MCF 10A (cell line): Measurements from ENCODE around the gene TNNT2. TPM values are rescaled to one million over a fixed set of nuclear protein-coding genes. Genes with fewer than 3 reads are reported as not detected.

Source experiments
- BruUV-seq: library from RNA; stranded (reverse); fragments of 400-500 nt; replicated peaks from 2 replicates; lab custom pipeline; 2021; lab: Mats Ljungman, UMichigan
- CTCF ChIA-PET: fragments of 300-600 bp; sonication (Branson Sonifier 250); formaldehyde crosslinking; extraction: SDS; loops from one replicate; lab custom pipeline; 2021; ENCODE audit warnings: antibody characterized with exemption, inconsistent platforms; lab: Yijun Ruan, JAX
- POLR2A ChIA-PET: fragments of 300-600, 350-650 bp; sonication (Branson Sonifier 250); formaldehyde crosslinking; extraction: SDS; loops from one replicate; lab custom pipeline; 2020; ENCODE audit warnings: antibody characterized with exemption, inconsistent platforms; lab: Yijun Ruan, JAX
- DNase-seq: peaks from one replicate; pipeline ENCODE4 v3.0.0-alpha.2; 2018; ENCODE audit not compliant: unreplicated experiment
- H3K27ac Mint-ChIP-seq: one replicate; pipeline ENCODE4 v1.8.0; 2022; ENCODE audit warnings: mild to moderate bottlenecking, low read depth, mixed read lengths; ENCODE audit not compliant: unreplicated experiment
- H3K27me3 Mint-ChIP-seq: one replicate; pipeline ENCODE4 v1.8.0; 2022; ENCODE audit warnings: mixed read lengths; ENCODE audit not compliant: insufficient read depth, unreplicated experiment
- H3K36me3 Mint-ChIP-seq: one replicate; pipeline ENCODE4 v1.8.0; 2022; ENCODE audit warnings: mild to moderate bottlenecking, moderate library complexity, mixed read lengths; ENCODE audit not compliant: insufficient read depth, unreplicated experiment
- H3K4me1 Mint-ChIP-seq: one replicate; pipeline ENCODE4 v1.8.0; 2022; ENCODE audit warnings: mixed read lengths; ENCODE audit not compliant: insufficient read depth, unreplicated experiment
- H3K4me3 Mint-ChIP-seq: one replicate; pipeline ENCODE4 v1.8.0; 2022; ENCODE audit warnings: mild to moderate bottlenecking, moderate library complexity, mixed read lengths; ENCODE audit not compliant: unreplicated experiment
- H3K9me3 Mint-ChIP-seq: one replicate; pipeline ENCODE4 v1.8.0; 2022; ENCODE audit warnings: mixed read lengths; ENCODE audit not compliant: unreplicated experiment
- intact Hi-C: fragments of 100-400 bp; cut with micrococcal nuclease; formaldehyde crosslinking; loops from 2 replicates; pipeline ENCODE4 v1.14.1; 2022
- total RNA-seq: library from RNA; stranded (reverse); gene quantifications from 2 replicates; pipeline ENCODE4 v1.2.3, GENCODE V29; 2022
- TF ChIP-seq, protein P1 (sequence below): fragments of 200-600 bp; IDR thresholded peaks from one replicate; pipeline ENCODE4 v1.8.0; 2022; ENCODE audit warnings: antibody characterized with exemption, mild to moderate bottlenecking; ENCODE audit not compliant: unreplicated experiment

TNNT2 gene
- total RNA-seq, 1 experiment from 2014 or later: 0.37 TPM

DNA sequence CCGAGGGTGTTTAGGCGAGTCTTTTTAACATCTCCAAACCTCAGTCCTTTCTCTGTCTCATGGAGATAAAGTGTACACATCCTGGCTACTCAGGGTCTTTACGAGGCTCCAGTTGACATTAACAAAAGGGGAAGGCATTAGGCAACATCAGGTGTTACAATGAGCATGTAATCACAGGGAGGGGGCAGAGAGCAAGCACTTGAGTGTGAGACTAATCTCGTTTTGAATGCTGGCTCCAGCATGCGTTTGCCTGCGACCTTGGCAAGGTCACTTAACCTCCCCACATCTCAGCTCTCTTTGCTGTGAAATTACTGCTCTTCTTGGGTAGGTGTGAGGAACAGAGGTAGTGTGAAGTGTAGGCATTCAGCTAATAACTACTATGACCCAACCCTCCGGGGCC is 3.1 kb downstream of the TNNT2 start:
- H3K4me1 Mint-ChIP-seq: no peaks in the 10 kb centered on the region
- intact Hi-C loops: no loop called here
- DNase-seq: no peak
- TF ChIP-seq, protein P1, sequence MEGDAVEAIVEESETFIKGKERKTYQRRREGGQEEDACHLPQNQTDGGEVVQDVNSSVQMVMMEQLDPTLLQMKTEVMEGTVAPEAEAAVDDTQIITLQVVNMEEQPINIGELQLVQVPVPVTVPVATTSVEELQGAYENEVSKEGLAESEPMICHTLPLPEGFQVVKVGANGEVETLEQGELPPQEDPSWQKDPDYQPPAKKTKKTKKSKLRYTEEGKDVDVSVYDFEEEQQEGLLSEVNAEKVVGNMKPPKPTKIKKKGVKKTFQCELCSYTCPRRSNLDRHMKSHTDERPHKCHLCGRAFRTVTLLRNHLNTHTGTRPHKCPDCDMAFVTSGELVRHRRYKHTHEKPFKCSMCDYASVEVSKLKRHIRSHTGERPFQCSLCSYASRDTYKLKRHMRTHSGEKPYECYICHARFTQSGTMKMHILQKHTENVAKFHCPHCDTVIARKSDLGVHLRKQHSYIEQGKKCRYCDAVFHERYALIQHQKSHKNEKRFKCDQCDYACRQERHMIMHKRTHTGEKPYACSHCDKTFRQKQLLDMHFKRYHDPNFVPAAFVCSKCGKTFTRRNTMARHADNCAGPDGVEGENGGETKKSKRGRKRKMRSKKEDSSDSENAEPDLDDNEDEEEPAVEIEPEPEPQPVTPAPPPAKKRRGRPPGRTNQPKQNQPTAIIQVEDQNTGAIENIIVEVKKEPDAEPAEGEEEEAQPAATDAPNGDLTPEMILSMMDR: no peak
- peaks cover 55% of the 10 kb centered on the region for H3K27me3 Mint-ChIP-seq
- BruUV-seq: no TSS peak
- POLR2A ChIA-PET: no interaction called here
- no peak overlapping the region for H3K4me3 Mint-ChIP-seq
- CTCF ChIA-PET: interaction anchor here (0.6 to 5.1 kb wide), 8 partner anchors 11 to 1544 kb away, joined by 3 to 61 read pairs (median 8); no protein-coding TSS in a partner anchor
- no peaks in the 10 kb centered on the region for H3K9me3 Mint-ChIP-seq
- no peak overlapping the region for H3K27ac Mint-ChIP-seq
- no peaks in the 10 kb centered on the region for H3K36me3 Mint-ChIP-seq

- TF ChIP-seq, protein P1: no peak
- no peak overlapping the region for H3K27ac Mint-ChIP-seq
- H3K27me3 Mint-ChIP-seq: peaks cover 81% of the 10 kb centered on the region
- H3K9me3 Mint-ChIP-seq: no peaks in the 10 kb centered on the region
- CTCF ChIA-PET: interaction anchor here (0.6 to 5.1 kb wide), 10 partner anchors 10 to 403 kb away, joined by 3 to 45 read pairs (median 5); no protein-coding TSS in a partner anchor
- POLR2A ChIA-PET: interaction anchor here (0.8 to 1.0 kb wide), 2 partner anchors 11 to 105 kb away, joined by 3 read pairs; no protein-coding TSS in a partner anchor
- H3K4me1 Mint-ChIP-seq: no peaks in the 10 kb centered on the region
- BruUV-seq: no TSS peak
- intact Hi-C loops: no loop called here
- DNase-seq: no peak
- no peaks in the 10 kb centered on the region for H3K36me3 Mint-ChIP-seq
- no peak overlapping the region for H3K4me3 Mint-ChIP-seq
Observed at GRCh38 chr1:201371792-201372191, 5.7 kb downstream of the TNNT2 start.

DNA sequence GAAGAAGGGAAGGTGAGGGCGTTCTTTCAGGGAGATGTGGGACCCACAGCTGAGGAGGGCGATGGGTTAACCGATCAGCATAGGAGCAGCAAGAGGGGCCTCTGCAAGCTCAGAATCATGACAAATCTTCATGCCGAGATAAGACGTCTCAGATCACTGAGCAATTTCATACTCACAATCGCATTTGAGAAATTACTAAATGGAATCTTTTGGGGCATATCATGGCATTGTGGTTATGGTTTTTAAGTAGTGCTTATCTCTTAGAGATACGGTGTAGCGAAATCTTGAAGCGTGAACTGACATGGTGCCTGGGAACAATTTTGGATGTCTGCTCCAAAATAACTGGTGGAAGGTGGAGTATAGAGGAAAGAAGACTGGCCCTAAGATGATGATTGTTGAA is 6.2 kb downstream of the TNNT2 start:
- intact Hi-C loops: no loop called here
- Mint-ChIP-seq H3K27me3 (peaks cover 86% of the 10 kb centered on the region), H3K36me3 (no peaks in the 10 kb centered on the region), H3K27ac (no peak overlapping the region), H3K9me3 (no peaks in the 10 kb centered on the region), H3K4me3 (no peak overlapping the region), H3K4me1 (no peaks in the 10 kb centered on the region)
- CTCF ChIA-PET: interaction anchor here (0.6 to 5.1 kb wide), 10 partner anchors 9 to 403 kb away, joined by 3 to 45 read pairs (median 4); no protein-coding TSS in a partner anchor
- POLR2A ChIA-PET: interaction anchor here (0.6 to 0.8 kb wide), 2 partner anchors 104 to 410 kb away, joined by 3 read pairs; no protein-coding TSS in a partner anchor
- no peak for DNase-seq
- no TSS peak for BruUV-seq
- TF ChIP-seq, protein P1: no peak

DNA sequence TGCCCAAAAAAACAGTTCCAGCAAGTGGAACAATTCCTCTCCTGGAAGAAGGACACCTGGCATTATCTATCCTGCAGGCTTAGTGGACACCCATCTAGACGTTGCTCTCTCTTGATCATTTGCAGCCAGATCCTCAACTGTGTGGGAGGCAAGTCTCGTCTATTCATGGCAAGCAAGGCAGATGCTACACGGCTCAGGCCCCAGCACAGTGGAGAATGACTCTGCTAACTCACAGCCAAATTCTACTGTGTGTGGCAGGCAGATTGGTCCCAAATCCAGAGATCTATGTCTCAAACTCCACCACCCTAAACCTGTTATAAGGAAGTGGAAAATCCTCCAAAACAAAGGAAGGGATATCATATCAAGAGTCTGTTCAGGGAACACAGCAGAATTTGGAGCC is 7.0 kb downstream of the TNNT2 start:
- Mint-ChIP-seq H3K27ac (no peak overlapping the region), H3K4me3 (no peak overlapping the region), H3K4me1 (no peaks in the 10 kb centered on the region), H3K27me3 (peaks cover 88% of the 10 kb centered on the region), H3K9me3 (no peaks in the 10 kb centered on the region), H3K36me3 (no peaks in the 10 kb centered on the region)
- ChIA-PET CTCF (interaction anchor here (0.8 to 5.1 kb wide), 5 partner anchors 8 to 163 kb away, joined by 3 to 45 read pairs (median 3); no protein-coding TSS in a partner anchor), POLR2A (interaction anchor here (0.6 kb wide), 1 partner anchor 409 kb away, joined by 3 read pairs; no protein-coding TSS in a partner anchor)
- no peak for DNase-seq
- intact Hi-C loops: no loop called here
- BruUV-seq: no TSS peak
- TF ChIP-seq, protein P1: no peak
